Tibial nerve (tissue), 4 donors: Measurements from ENCODE around the gene SLC2A14.

Source experiments
- EP300 ChIP-seq, 2 donors: sonication (generic); formaldehyde crosslinking; IDR thresholded peaks; one replicate each; pipeline ENCODE4 v1.6.1; 2017; ENCODE audit warnings: antibody characterized with exemption in 2 of 2, mild to moderate bottlenecking in 1 of 2
- POLR2A ChIP-seq, 2 donors: fragments of 450-650 bp; IDR thresholded peaks; one replicate each; pipeline ENCODE4 v1.6.1; 2017; ENCODE audit warnings: antibody characterized with exemption in 2 of 2, mild to moderate bottlenecking in 2 of 2, moderate library complexity in 2 of 2
- TF ChIP-seq, protein P1 (sequence below), 5 experiments: fragments of 200-600 bp in 3 of 5; fragments of 450-650 bp in 2 of 5; sonication (generic) in 3 of 5; IDR thresholded peaks; one replicate each; pipeline ENCODE4 v1.5.1; 2016 to 2019; ENCODE audit warnings: antibody characterized with exemption in 5 of 5, mild to moderate bottlenecking in 3 of 5, moderate library complexity in 2 of 5

GRCh38 chr12:7788294-7788660 is 84.4 kb downstream of the SLC2A14 start:
- TF ChIP-seq, protein P1, sequence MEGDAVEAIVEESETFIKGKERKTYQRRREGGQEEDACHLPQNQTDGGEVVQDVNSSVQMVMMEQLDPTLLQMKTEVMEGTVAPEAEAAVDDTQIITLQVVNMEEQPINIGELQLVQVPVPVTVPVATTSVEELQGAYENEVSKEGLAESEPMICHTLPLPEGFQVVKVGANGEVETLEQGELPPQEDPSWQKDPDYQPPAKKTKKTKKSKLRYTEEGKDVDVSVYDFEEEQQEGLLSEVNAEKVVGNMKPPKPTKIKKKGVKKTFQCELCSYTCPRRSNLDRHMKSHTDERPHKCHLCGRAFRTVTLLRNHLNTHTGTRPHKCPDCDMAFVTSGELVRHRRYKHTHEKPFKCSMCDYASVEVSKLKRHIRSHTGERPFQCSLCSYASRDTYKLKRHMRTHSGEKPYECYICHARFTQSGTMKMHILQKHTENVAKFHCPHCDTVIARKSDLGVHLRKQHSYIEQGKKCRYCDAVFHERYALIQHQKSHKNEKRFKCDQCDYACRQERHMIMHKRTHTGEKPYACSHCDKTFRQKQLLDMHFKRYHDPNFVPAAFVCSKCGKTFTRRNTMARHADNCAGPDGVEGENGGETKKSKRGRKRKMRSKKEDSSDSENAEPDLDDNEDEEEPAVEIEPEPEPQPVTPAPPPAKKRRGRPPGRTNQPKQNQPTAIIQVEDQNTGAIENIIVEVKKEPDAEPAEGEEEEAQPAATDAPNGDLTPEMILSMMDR (IDR thresholded peaks at IDR 0.05) = no peak
- TF ChIP-seq POLR2A (IDR thresholded peaks at IDR 0.05) (no peak), EP300 (IDR thresholded peaks at IDR 0.05) (no peak)
